HUES48 (cell line): ENCODE results near the gene ANO1.

Experiments used
- H3K27ac ChIP-seq: one replicate; pipeline ENCODE4 v1.7.0; 2013; ENCODE audit warnings: low read depth, low read length, inconsistent platforms
- H3K27me3 ChIP-seq: 2 replicates; pipeline ENCODE4 v1.6.1; 2013; ENCODE audit warnings: mild to moderate bottlenecking, low read length; ENCODE audit not compliant: control insufficient read depth, insufficient read depth
- H3K36me3 ChIP-seq: 2 replicates; pipeline ENCODE4 v1.6.1; 2013; ENCODE audit warnings: low read length; ENCODE audit not compliant: control insufficient read depth, insufficient read depth
- H3K4me1 ChIP-seq: 2 replicates; pipeline ENCODE4 v1.6.1; 2013; ENCODE audit warnings: mild to moderate bottlenecking, low read length; ENCODE audit not compliant: control insufficient read depth, insufficient read depth
- H3K4me3 ChIP-seq: 2 replicates; pipeline ENCODE4 v1.5.1; 2013; ENCODE audit warnings: mild to moderate bottlenecking, low read depth, low read length
- H3K9ac ChIP-seq: 2 replicates; pipeline ENCODE4 v1.6.1; 2013; ENCODE audit warnings: mild to moderate bottlenecking, low read depth, low read length, moderate library complexity
- H3K9me3 ChIP-seq: 2 replicates; pipeline ENCODE4 v1.6.1; 2013; ENCODE audit warnings: low read length; ENCODE audit not compliant: control insufficient read depth, insufficient read depth

ANO1 gene

DNA sequence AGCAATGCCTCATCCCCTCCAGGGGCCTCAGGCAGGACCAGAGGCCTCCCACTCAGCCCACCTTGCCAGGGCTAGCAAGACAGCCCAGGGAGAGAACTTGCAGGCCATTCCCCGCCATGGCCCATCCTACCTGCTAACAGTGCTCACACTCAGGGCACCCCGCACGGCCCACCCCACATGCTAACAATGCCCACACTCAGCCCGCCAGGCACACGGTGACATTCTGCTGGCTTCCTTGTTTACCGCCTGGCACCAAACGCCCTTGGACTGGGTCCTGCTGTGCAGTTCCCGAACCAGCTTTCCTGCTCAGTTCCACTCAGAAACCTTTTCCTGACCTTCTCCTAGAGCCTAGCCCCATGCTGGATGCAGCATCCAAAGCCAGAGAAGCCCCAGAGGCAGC lies 91.5 kb downstream of the ANO1 start:
- no peak overlapping the region for H3K4me3 ChIP-seq
- no peak overlapping the region for H3K27ac ChIP-seq
- H3K9ac ChIP-seq, result no peak overlapping the region
- H3K9me3 ChIP-seq, result no peaks in the 10 kb centered on the region
- no peaks in the 10 kb centered on the region for H3K27me3 ChIP-seq
- H3K4me1 ChIP-seq, result no peaks in the 10 kb centered on the region
- no peaks in the 10 kb centered on the region for H3K36me3 ChIP-seq

- no peak overlapping the region for H3K27ac ChIP-seq
- no peaks in the 10 kb centered on the region for H3K27me3 ChIP-seq
- H3K9me3 ChIP-seq, result no peaks in the 10 kb centered on the region
- H3K9ac ChIP-seq, result no peak overlapping the region
- no peak overlapping the region for H3K4me3 ChIP-seq
- H3K4me1 ChIP-seq, result peaks cover 9% of the 10 kb centered on the region; the same call in 1 of the 2 replicates
- H3K36me3 ChIP-seq, result no peaks in the 10 kb centered on the region
Observed at GRCh38 chr11:70170596-70171210, 92.6 kb downstream of the ANO1 start.

GRCh38 chr11:70173018-70173417 lies 94.9 kb downstream of the ANO1 start:
- H3K9me3 ChIP-seq, result no peaks in the 10 kb centered on the region
- H3K27ac ChIP-seq, result no peak overlapping the region
- H3K4me1 ChIP-seq, result peaks cover 9% of the 10 kb centered on the region; the same call in 1 of the 2 replicates
- no peaks in the 10 kb centered on the region for H3K27me3 ChIP-seq
- H3K36me3 ChIP-seq, result no peaks in the 10 kb centered on the region
- H3K4me3 ChIP-seq, result no peak overlapping the region
- H3K9ac ChIP-seq, result no peak overlapping the region

- Histone ChIP-seq H3K4me3 (no peak overlapping the region), H3K9ac (no peak overlapping the region), H3K36me3 (no peaks in the 10 kb centered on the region), H3K27ac (peak overlapping the region; percentile 23), H3K9me3 (no peaks in the 10 kb centered on the region), H3K4me1 (peaks cover 9% of the 10 kb centered on the region; the same call in 1 of the 2 replicates), H3K27me3 (no peaks in the 10 kb centered on the region)
Observed at GRCh38 chr11:70174547-70175235, 96.6 kb downstream of the ANO1 start.

DNA sequence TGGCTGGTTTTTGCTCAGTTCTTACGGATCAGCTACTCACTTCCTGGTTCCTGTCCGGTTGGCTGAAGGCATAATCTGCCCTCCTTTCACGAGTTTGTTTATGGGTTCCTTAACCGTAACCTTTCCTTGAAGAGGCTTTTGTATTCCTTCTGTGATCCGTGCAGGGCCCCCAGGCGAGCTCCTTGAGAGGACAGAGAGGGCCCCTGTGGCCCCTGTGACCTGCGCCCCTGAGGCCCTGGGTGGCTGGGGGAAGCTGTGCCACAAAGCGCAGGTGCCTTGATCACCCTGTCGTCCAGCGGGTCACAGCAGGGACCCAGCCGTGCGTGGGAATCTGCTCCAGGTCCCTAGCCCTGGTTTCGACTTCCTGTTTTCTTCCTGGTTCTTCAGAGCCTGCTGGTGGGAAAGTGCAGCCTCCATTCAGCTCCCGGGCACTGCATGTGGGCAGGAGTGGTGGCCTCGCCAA lies 97.2 kb downstream of the ANO1 start:
- Histone ChIP-seq H3K9ac (no peak overlapping the region), H3K4me3 (no peak overlapping the region), H3K4me1 (peaks cover 9% of the 10 kb centered on the region; the same call in 1 of the 2 replicates), H3K27ac (peak overlapping the region; percentile 32), H3K9me3 (no peaks in the 10 kb centered on the region), H3K27me3 (no peaks in the 10 kb centered on the region), H3K36me3 (no peaks in the 10 kb centered on the region)

DNA sequence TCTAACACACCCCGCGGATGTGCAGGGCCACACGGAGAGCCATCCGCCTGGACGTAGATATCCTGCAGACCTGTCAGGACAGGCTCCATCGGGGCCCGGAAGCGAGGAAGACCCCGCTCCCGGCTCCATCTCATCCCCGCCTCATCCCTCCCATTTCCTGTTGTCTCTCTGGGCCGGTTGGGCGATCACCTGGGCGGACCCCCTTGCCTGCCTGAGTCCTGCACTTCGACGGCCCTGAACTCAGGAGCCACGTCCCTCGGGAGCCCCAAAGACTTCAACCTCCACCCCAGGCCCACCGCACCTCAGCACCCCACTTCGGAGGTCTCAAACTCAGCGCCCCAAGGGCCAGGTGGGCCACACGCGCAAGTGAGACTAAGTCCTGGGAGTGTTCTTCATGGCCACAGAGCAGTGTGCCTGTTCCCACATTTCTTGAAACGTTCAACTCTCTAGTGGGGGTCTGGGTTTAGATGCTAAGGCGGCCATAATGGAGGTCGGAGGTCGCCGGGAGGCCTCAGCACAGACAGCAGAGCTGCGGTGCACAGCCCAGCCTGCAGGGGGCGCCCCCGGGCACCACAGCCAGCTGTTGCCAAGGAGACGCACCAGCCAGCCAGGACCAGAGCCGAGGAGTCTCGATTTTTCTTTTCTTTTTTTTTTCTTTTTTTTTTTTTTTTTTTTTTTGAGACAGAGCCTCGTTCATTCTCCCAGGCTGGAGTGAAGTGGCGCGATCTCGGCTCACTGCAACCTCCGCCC lies 99.0 kb downstream of the ANO1 start:
- no peaks in the 10 kb centered on the region for H3K27me3 ChIP-seq
- H3K4me1 ChIP-seq, result peaks cover 9% of the 10 kb centered on the region; the same call in 1 of the 2 replicates
- no peak overlapping the region for H3K4me3 ChIP-seq
- no peak overlapping the region for H3K27ac ChIP-seq
- H3K9ac ChIP-seq, result no peak overlapping the region
- no peaks in the 10 kb centered on the region for H3K9me3 ChIP-seq
- no peaks in the 10 kb centered on the region for H3K36me3 ChIP-seq

- Histone ChIP-seq H3K4me1 (no peaks in the 10 kb centered on the region), H3K4me3 (no peak overlapping the region)
Observed at GRCh38 chr11:70180906-70181305, 102.8 kb downstream of the ANO1 start.

GRCh38 chr11:70182266-70182665 lies 104.1 kb downstream of the ANO1 start:
- H3K9ac ChIP-seq, result no peak overlapping the region
- no peaks in the 10 kb centered on the region for H3K4me1 ChIP-seq
- H3K27ac ChIP-seq, result no peak overlapping the region
- no peaks in the 10 kb centered on the region for H3K27me3 ChIP-seq
- H3K36me3 ChIP-seq, result no peaks in the 10 kb centered on the region
- H3K4me3 ChIP-seq, result no peak overlapping the region
- H3K9me3 ChIP-seq, result no peaks in the 10 kb centered on the region

More at GRCh38 chr11:70180906-70181305, 102.8 kb downstream of the ANO1 start:
- H3K9ac ChIP-seq, result no peak overlapping the region
- no peaks in the 10 kb centered on the region for H3K9me3 ChIP-seq
- no peaks in the 10 kb centered on the region for H3K27me3 ChIP-seq
- no peak overlapping the region for H3K27ac ChIP-seq
- H3K36me3 ChIP-seq, result no peaks in the 10 kb centered on the region

DNA sequence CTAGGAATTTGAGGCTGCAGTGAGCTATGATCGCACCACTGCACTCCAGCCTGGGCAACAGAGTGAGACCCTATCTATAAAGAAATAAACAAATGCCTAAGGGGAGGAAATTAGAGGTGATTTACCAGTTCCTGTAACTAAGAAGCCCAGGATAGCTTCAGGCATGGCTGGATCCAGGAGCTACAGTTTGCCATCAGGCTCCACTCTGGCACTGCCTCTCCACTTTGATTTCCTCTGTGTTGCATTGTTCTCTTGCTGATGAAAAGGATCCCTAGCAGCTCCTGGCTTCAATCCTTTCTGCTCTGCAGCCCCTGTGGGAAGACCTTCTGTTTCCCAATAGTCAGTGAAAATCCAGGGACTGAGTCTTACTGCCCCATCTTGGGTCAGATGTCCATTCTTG lies 104.9 kb downstream of the ANO1 start:
- no peak overlapping the region for H3K9ac ChIP-seq
- no peak overlapping the region for H3K4me3 ChIP-seq
- H3K27me3 ChIP-seq, result no peaks in the 10 kb centered on the region
- H3K36me3 ChIP-seq, result no peaks in the 10 kb centered on the region
- no peaks in the 10 kb centered on the region for H3K4me1 ChIP-seq
- H3K9me3 ChIP-seq, result no peaks in the 10 kb centered on the region
- no peak overlapping the region for H3K27ac ChIP-seq

- H3K4me1 ChIP-seq, result no peaks in the 10 kb centered on the region
- H3K27me3 ChIP-seq, result no peaks in the 10 kb centered on the region
- no peaks in the 10 kb centered on the region for H3K36me3 ChIP-seq
- no peaks in the 10 kb centered on the region for H3K9me3 ChIP-seq
- H3K27ac ChIP-seq, result no peak overlapping the region
- H3K9ac ChIP-seq, result no peak overlapping the region
- H3K4me3 ChIP-seq, result no peak overlapping the region
Observed at GRCh38 chr11:70183483-70184176, 105.5 kb downstream of the ANO1 start.
